Measurements from ENCODE around the gene FRS3.
A peak's percentile ranks its signal among the peaks of the same experiment; 100 is the strongest.

FRS3 gene

GRCh38 chr6:41791305-41791704 lies 11.6 kb upstream of the FRS3 start:
- no peak overlapping the region for H3K4me3 ChIP-seq (ENCODE audit: low read depth in 1 of 5, low read length in 5 of 5)
- H3K4me1 ChIP-seq (ENCODE audit: control insufficient read depth in 5 of 5, insufficient read depth in 5 of 5, low read length in 5 of 5): peaks cover 0 to 14% (median 12%) of the 10 kb centered on the region in 5 donors
- H3K36me3 ChIP-seq (ENCODE audit: control insufficient read depth in 5 of 5, insufficient read depth in 5 of 5, low read length in 5 of 5): peaks cover 23 to 60% (median 42%) of the 10 kb centered on the region in 5 donors
- H3K27ac ChIP-seq (ENCODE audit: low read depth, low read length): no peak overlapping the region
- H3K27me3 ChIP-seq (ENCODE audit: control insufficient read depth in 5 of 5, insufficient read depth in 4 of 5, low read length in 5 of 5): no peaks in the 10 kb centered on the region
- no peak overlapping the region for H3K9ac ChIP-seq (ENCODE audit: low read length in 5 of 5)
- H3K9me3 ChIP-seq (ENCODE audit: control insufficient read depth in 5 of 5, low read length in 5 of 5): no peaks in the 10 kb centered on the region

- no peaks in the 10 kb centered on the region for H3K9me3 ChIP-seq (ENCODE audit: control insufficient read depth in 5 of 5, low read length in 5 of 5)
- no peak overlapping the region for H3K9ac ChIP-seq (ENCODE audit: low read length in 5 of 5)
- H3K27me3 ChIP-seq (ENCODE audit: control insufficient read depth in 5 of 5, insufficient read depth in 4 of 5, low read length in 5 of 5): no peaks in the 10 kb centered on the region
- H3K4me3 ChIP-seq (ENCODE audit: low read depth in 1 of 5, low read length in 5 of 5): no peak overlapping the region
- H3K27ac ChIP-seq (ENCODE audit: low read depth, low read length): no peak overlapping the region
- H3K4me1 ChIP-seq (ENCODE audit: control insufficient read depth in 5 of 5, insufficient read depth in 5 of 5, low read length in 5 of 5): peaks cover 3 to 26% (median 25%) of the 10 kb centered on the region in 5 donors
- H3K36me3 ChIP-seq (ENCODE audit: control insufficient read depth in 5 of 5, insufficient read depth in 5 of 5, low read length in 5 of 5): peaks cover 19 to 52% (median 36%) of the 10 kb centered on the region in 5 donors
These were observed 10.3 kb upstream of the FRS3 start for GRCh38 chr6:41790045-41790444.

- Histone ChIP-seq H3K27ac (ENCODE audit: low read depth, low read length) (no peak overlapping the region), H3K4me3 (ENCODE audit: low read depth in 1 of 5, low read length in 5 of 5) (no peak overlapping the region), H3K9me3 (ENCODE audit: control insufficient read depth in 5 of 5, low read length in 5 of 5) (no peaks in the 10 kb centered on the region), H3K4me1 (ENCODE audit: control insufficient read depth in 5 of 5, insufficient read depth in 5 of 5, low read length in 5 of 5) (peaks cover 4 to 31% (median 30%) of the 10 kb centered on the region in 5 donors), H3K9ac (ENCODE audit: low read length in 5 of 5) (peak overlapping the region in 1 of 5 donors; percentile 3), H3K27me3 (ENCODE audit: control insufficient read depth in 5 of 5, insufficient read depth in 4 of 5, low read length in 5 of 5) (no peaks in the 10 kb centered on the region), H3K36me3 (ENCODE audit: control insufficient read depth in 5 of 5, insufficient read depth in 5 of 5, low read length in 5 of 5) (peaks cover 15 to 45% (median 31%) of the 10 kb centered on the region in 5 donors)
These were observed 9.7 kb upstream of the FRS3 start for GRCh38 chr6:41789390-41789724.

GRCh38 chr6:41787219-41787917 lies 7.7 kb upstream of the FRS3 start, which contains the start of gene TOMM6:
TSS of gene TOMM6 (plus strand) at chr6:41787694. CDS start at chr6:41787698, 4 bp downstream.
- Histone ChIP-seq H3K36me3 (ENCODE audit: control insufficient read depth in 5 of 5, insufficient read depth in 5 of 5, low read length in 5 of 5) (peaks cover 15 to 36% (median 28%) of the 10 kb centered on the region in 5 donors), H3K9me3 (ENCODE audit: control insufficient read depth in 5 of 5, low read length in 5 of 5) (no peaks in the 10 kb centered on the region), H3K27me3 (ENCODE audit: control insufficient read depth in 5 of 5, insufficient read depth in 4 of 5, low read length in 5 of 5) (no peaks in the 10 kb centered on the region), H3K9ac (ENCODE audit: low read length in 5 of 5) (peak within 1 kb of the TSS; percentile 95 to 100 (median 99)), H3K27ac (ENCODE audit: low read depth, low read length) (peak within 1 kb of the TSS; percentile 96), H3K4me3 (ENCODE audit: low read depth in 1 of 5, low read length in 5 of 5) (peak within 1 kb of the TSS; percentile 81 to 99 (median 96)), H3K4me1 (ENCODE audit: control insufficient read depth in 5 of 5, insufficient read depth in 5 of 5, low read length in 5 of 5) (peaks cover 4 to 34% (median 31%) of the 10 kb centered on the region in 5 donors)

- Histone ChIP-seq H3K4me3 (ENCODE audit: low read depth in 1 of 5, low read length in 5 of 5) (peak overlapping the region; percentile 81 to 99 (median 96)), H3K36me3 (ENCODE audit: control insufficient read depth in 5 of 5, insufficient read depth in 5 of 5, low read length in 5 of 5) (peaks cover 12 to 29% (median 21%) of the 10 kb centered on the region in 5 donors), H3K9ac (ENCODE audit: low read length in 5 of 5) (peak overlapping the region; percentile 89 to 100 (median 99)), H3K9me3 (ENCODE audit: control insufficient read depth in 5 of 5, low read length in 5 of 5) (no peaks in the 10 kb centered on the region), H3K4me1 (ENCODE audit: control insufficient read depth in 5 of 5, insufficient read depth in 5 of 5, low read length in 5 of 5) (peaks cover 4 to 39% (median 34%) of the 10 kb centered on the region in 5 donors), H3K27ac (ENCODE audit: low read depth, low read length) (peak overlapping the region; percentile 96), H3K27me3 (ENCODE audit: control insufficient read depth in 5 of 5, insufficient read depth in 4 of 5, low read length in 5 of 5) (no peaks in the 10 kb centered on the region)
These were observed 6.9 kb upstream of the FRS3 start for GRCh38 chr6:41786451-41787218.

GRCh38 chr6:41785689-41786450 lies 6.2 kb upstream of the FRS3 start:
- H3K9ac ChIP-seq (ENCODE audit: low read length in 5 of 5): peak overlapping the region in 4 of 5 donors; percentile 29 to 57 (median 52)

GRCh38 chr6:41785254-41785653 lies 5.6 kb upstream of the FRS3 start:
- Histone ChIP-seq H3K4me1 (ENCODE audit: control insufficient read depth in 5 of 5, insufficient read depth in 5 of 5, low read length in 5 of 5) (peaks cover 6 to 49% (median 44%) of the 10 kb centered on the region in 5 donors), H3K27ac (ENCODE audit: low read depth, low read length) (no peak overlapping the region), H3K27me3 (ENCODE audit: control insufficient read depth in 5 of 5, insufficient read depth in 4 of 5, low read length in 5 of 5) (no peaks in the 10 kb centered on the region), H3K4me3 (ENCODE audit: low read depth in 1 of 5, low read length in 5 of 5) (no peak overlapping the region), H3K9me3 (ENCODE audit: control insufficient read depth in 5 of 5, low read length in 5 of 5) (no peaks in the 10 kb centered on the region), H3K9ac (ENCODE audit: low read length in 5 of 5) (peak overlapping the region in 2 of 5 donors; percentile 49 to 56), H3K36me3 (ENCODE audit: control insufficient read depth in 5 of 5, insufficient read depth in 5 of 5, low read length in 5 of 5) (peaks cover 1 to 17% (median 11%) of the 10 kb centered on the region in 5 donors)

More at GRCh38 chr6:41785689-41786450, 6.2 kb upstream of the FRS3 start:
- Histone ChIP-seq H3K4me1 (ENCODE audit: control insufficient read depth in 5 of 5, insufficient read depth in 5 of 5, low read length in 5 of 5) (peaks cover 6 to 47% (median 41%) of the 10 kb centered on the region in 5 donors), H3K27ac (ENCODE audit: low read depth, low read length) (peak overlapping the region; percentile 96), H3K36me3 (ENCODE audit: control insufficient read depth in 5 of 5, insufficient read depth in 5 of 5, low read length in 5 of 5) (peaks cover 8 to 23% (median 16%) of the 10 kb centered on the region in 5 donors), H3K27me3 (ENCODE audit: control insufficient read depth in 5 of 5, insufficient read depth in 4 of 5, low read length in 5 of 5) (no peaks in the 10 kb centered on the region), H3K4me3 (ENCODE audit: low read depth in 1 of 5, low read length in 5 of 5) (peak overlapping the region in 4 of 5 donors; percentile 56 to 99 (median 88)), H3K9me3 (ENCODE audit: control insufficient read depth in 5 of 5, low read length in 5 of 5) (no peaks in the 10 kb centered on the region)

- no peaks in the 10 kb centered on the region for H3K9me3 ChIP-seq (ENCODE audit: control insufficient read depth in 5 of 5, low read length in 5 of 5)
- H3K27me3 ChIP-seq (ENCODE audit: control insufficient read depth in 5 of 5, insufficient read depth in 4 of 5, low read length in 5 of 5): no peaks in the 10 kb centered on the region
- peaks cover 6 to 49% (median 44%) of the 10 kb centered on the region in 5 donors for H3K4me1 ChIP-seq (ENCODE audit: control insufficient read depth in 5 of 5, insufficient read depth in 5 of 5, low read length in 5 of 5)
- H3K4me3 ChIP-seq (ENCODE audit: low read depth in 1 of 5, low read length in 5 of 5): no peak overlapping the region
- no peak overlapping the region for H3K9ac ChIP-seq (ENCODE audit: low read length in 5 of 5)
- no peak overlapping the region for H3K27ac ChIP-seq (ENCODE audit: low read depth, low read length)
- H3K36me3 ChIP-seq (ENCODE audit: control insufficient read depth in 5 of 5, insufficient read depth in 5 of 5, low read length in 5 of 5): peaks cover 0 to 12% (median 7%) of the 10 kb centered on the region in 5 donors
These were observed 5.0 kb upstream of the FRS3 start for GRCh38 chr6:41784581-41785171.

GRCh38 chr6:41783106-41783780 lies 3.5 kb upstream of the FRS3 start:
- no peak overlapping the region for H3K4me3 ChIP-seq (ENCODE audit: low read depth in 1 of 5, low read length in 5 of 5)
- H3K27me3 ChIP-seq (ENCODE audit: control insufficient read depth in 5 of 5, insufficient read depth in 4 of 5, low read length in 5 of 5): no peaks in the 10 kb centered on the region
- peaks cover 0 to 4% (median 0%) of the 10 kb centered on the region in 5 donors for H3K36me3 ChIP-seq (ENCODE audit: control insufficient read depth in 5 of 5, insufficient read depth in 5 of 5, low read length in 5 of 5)
- no peak overlapping the region for H3K9ac ChIP-seq (ENCODE audit: low read length in 5 of 5)
- H3K9me3 ChIP-seq (ENCODE audit: control insufficient read depth in 5 of 5, low read length in 5 of 5): no peaks in the 10 kb centered on the region
- peaks cover 10 to 51% (median 50%) of the 10 kb centered on the region in 5 donors for H3K4me1 ChIP-seq (ENCODE audit: control insufficient read depth in 5 of 5, insufficient read depth in 5 of 5, low read length in 5 of 5)
- H3K27ac ChIP-seq (ENCODE audit: low read depth, low read length): no peak overlapping the region

Measured in subcutaneous abdominal adipose tissue (tissue), 5 donors.